ENCODE measurements around the gene KIF1A. TPM values are rescaled to one million over a fixed set of nuclear protein-coding genes. Genes with fewer than 3 reads are reported as not detected.

The KIF1A gene
- total and polyA plus RNA-seq, 10 of the 15 experiments (the other 5 are each of a cell fraction or from before 2014, with no cell fraction given): 0.04 to 0.95 (median 0.06) TPM; not detected in 5

GRCh38 chr2:240731178-240731545 lies 88.9 kb downstream of the KIF1A start (continued):
- TF ChIP-seq MEF2B (IDR thresholded peaks at IDR 0.05; ENCODE audit: partially characterized antibody, poor library complexity, severe bottlenecking): no peak

- no peak overlapping the region for H3K4me3 ChIP-seq
- CTCF ChIA-PET: no interaction called here
- H3K4me2 ChIP-seq (ENCODE audit: control insufficient read depth, insufficient read depth): no peak overlapping the region
- H3K9me3 ChIP-seq (replicated peaks; ENCODE audit: control insufficient read depth, insufficient read depth, low read length): no peaks in the 10 kb centered on the region
- DNase-seq (ENCODE audit: low read depth, low spot score) (no peak), FAIRE-seq (no peak), ATAC-seq (no peak)
- H2AFZ ChIP-seq (ENCODE audit: control insufficient read depth, low read depth, low read length): no peak overlapping the region
- no peaks in the 10 kb centered on the region for H3K4me1 ChIP-seq (ENCODE audit: control insufficient read depth, insufficient read depth, low read length)
- H3K27ac ChIP-seq (ENCODE audit: control insufficient read depth, insufficient read depth): no peak overlapping the region
- no TSS peak for BruUV-seq (replicated peaks)
- POLR2A ChIA-PET: interaction anchor here (0.6 kb wide), 1 partner anchor 850 kb away, joined by 5 read pairs; no protein-coding TSS in a partner anchor
- intact Hi-C loops (cut with micrococcal nuclease; ENCODE audit: unreplicated experiment) (loop anchor here (10.0 kb wide), 1 partner anchor 216 kb away; no protein-coding TSS in a partner anchor), in situ Hi-C loops (cut with MboI) (no loop called here)
- H3K9ac ChIP-seq (ENCODE audit: control insufficient read depth, insufficient read depth, low read length): no peak overlapping the region
- H3K36me3 ChIP-seq (ENCODE audit: control insufficient read depth in 2 of 2, insufficient read depth in 2 of 2, low read length in 1 of 2): no peaks in the 10 kb centered on the region
- H4K20me1 ChIP-seq (ENCODE audit: control insufficient read depth, insufficient read depth): no peaks in the 10 kb centered on the region
- peaks cover 0 to 1% of the 10 kb centered on the region in 2 experiments; a peak in 2 of 4 replicates for H3K27me3 ChIP-seq (replicated peaks in 1 of 2; ENCODE audit: control insufficient read depth in 2 of 2, insufficient read depth in 2 of 2, low read length in 1 of 2)
- H3K79me2 ChIP-seq (ENCODE audit: control insufficient read depth, insufficient read depth, low read length): no peaks in the 10 kb centered on the region
- no peak for TF ChIP-seq NBN (IDR thresholded peaks at IDR 0.05)
- no peak for TF ChIP-seq LARP7 (IDR thresholded peaks at IDR 0.05)
- TF ChIP-seq ZBTB33 (IDR thresholded peaks at IDR 0.05): no peak
- TF ChIP-seq ZBTB4 (CRISPR knock-in tag; IDR thresholded peaks at IDR 0.05): no peak
- TF ChIP-seq KLF5 (IDR thresholded peaks at IDR 0.05; ENCODE audit: partially characterized antibody): no peak
- TF ChIP-seq NR2F1 (conservative IDR thresholded peaks at IDR 0.05): no peak
- SMC1A ChIA-PET (ENCODE audit: uncharacterized antibody, unreplicated experiment): no interaction called here
- RAD21 ChIA-PET (ENCODE audit: unreplicated experiment): no interaction called here
- WGBS (ENCODE audit: insufficient coverage, insufficient replicate concordance, low lambda C conversion rate, missing lambda C conversion rate): 18% methylated on average over 10 of the region's 10 CpGs
Observed at GRCh38 chr2:240730501-240731177, 89.4 kb downstream of the KIF1A start.
